Right atrium auricular region (tissue), 2 donors: ENCODE results near the gene C18orf32. TPM values are rescaled to one million over a fixed set of nuclear protein-coding genes. Genes with fewer than 3 reads are reported as not detected.

Experiments used
- DNase-seq: peaks from one replicate; pipeline ENCODE4 v3.0.0-alpha.2; 2019; ENCODE audit warnings: low spot score
- H3K27ac ChIP-seq, 2 donors: fragments of 200-600 bp; sonication (generic); 1 replicate in 1 of 2; 2 replicates in 1 of 2; pipeline ENCODE4 v1.5.1; 2016 to 2019
- H3K27me3 ChIP-seq, 2 donors: fragments of 200-600 bp; sonication (generic); one replicate each; pipeline versions ENCODE4 v1.5.1 to v1.6.0; 2017 to 2019
- H3K36me3 ChIP-seq: fragments of 200-600 bp; sonication (generic); one replicate; pipeline ENCODE4 v1.5.1; 2016
- H3K4me1 ChIP-seq, 2 donors: fragments of 200-600 bp; sonication (generic); one replicate each; pipeline versions ENCODE4 v1.5.1 to v1.6.0; 2017 to 2019
- H3K4me3 ChIP-seq, 2 donors: fragments of 200-600 bp; sonication (generic); 1 replicate in 1 of 2; 2 replicates in 1 of 2; pipeline ENCODE4 v1.5.1; 2017 to 2019; ENCODE audit warnings: mild to moderate bottlenecking in 1 of 2, moderate library complexity in 1 of 2
- H3K9me3 ChIP-seq, 2 donors: fragments of 200-600 bp; sonication (generic); one replicate each; pipeline ENCODE4 v1.5.1; 2019
- CTCF ChIP-seq, 2 donors: fragments of 200-600 bp; sonication (generic); IDR thresholded peaks; one replicate each; pipeline ENCODE4 v1.5.1; 2019; ENCODE audit warnings: antibody characterized with exemption in 2 of 2
- microRNA counts, 2 donors: library from miRNA; unstranded; fragments of <30 nt; microRNA quantifications; one replicate each; lab custom pipeline; 2016 to 2017
- total RNA-seq, 2 donors: library from RNA; depleted of rRNA; stranded (reverse); fragments of >200 nt; gene quantifications; one replicate each; pipeline ENCODE4 v1.1.0, GENCODE V29; 2016

The C18orf32 gene
- total RNA-seq, 2 donors from 2014 or later, result 36.0 to 59.9 TPM

GRCh38 chr18:49435170-49435569 is 51.9 kb downstream of the C18orf32 start:
- Histone ChIP-seq H3K9me3 (no peaks in the 10 kb centered on the region), H3K27me3 (no peaks in the 10 kb centered on the region), H3K4me3 (no peak overlapping the region), H3K27ac (no peak overlapping the region), H3K4me1 (no peaks in the 10 kb centered on the region), H3K36me3 (no peaks in the 10 kb centered on the region)
- no peak for TF ChIP-seq CTCF (IDR thresholded peaks at IDR 0.05)
- no peak for DNase-seq

GRCh38 chr18:49432602-49433001 is 54.4 kb downstream of the C18orf32 start:
- H3K4me3 ChIP-seq, result no peak overlapping the region
- H3K27me3 ChIP-seq, result no peaks in the 10 kb centered on the region
- H3K27ac ChIP-seq, result no peak overlapping the region
- no peaks in the 10 kb centered on the region for H3K4me1 ChIP-seq
- no peaks in the 10 kb centered on the region for H3K9me3 ChIP-seq
- TF ChIP-seq CTCF (IDR thresholded peaks at IDR 0.05), result no peak
- peaks cover 11% of the 10 kb centered on the region for H3K36me3 ChIP-seq
- DNase-seq, result no peak

GRCh38 chr18:49431165-49431962 is 55.7 kb downstream of the C18orf32 start:
- Histone ChIP-seq H3K27me3 (no peaks in the 10 kb centered on the region), H3K27ac (no peak overlapping the region), H3K9me3 (no peaks in the 10 kb centered on the region), H3K36me3 (peaks cover 11% of the 10 kb centered on the region), H3K4me3 (no peak overlapping the region), H3K4me1 (no peaks in the 10 kb centered on the region)
- TF ChIP-seq CTCF (IDR thresholded peaks at IDR 0.05), result no peak
- no peak for DNase-seq

MicroRNAs within 50 kb of the gene (microRNA counts, 767-probe panel; counts per million panel counts)
- microRNA hsa-miR-1539 (lab: Ali Mortazavi, UCI), result 0 to 1,139 counts per million in 2 donors

Other genes with a start within 250 kb of the C18orf32 start
- 10 to 100 TPM; 23.5 to 28.7 TPM for gene DYM, start 26.6 kb downstream of the C18orf32 start, total RNA-seq
- gene RPL17, start 5.2 kb upstream of the C18orf32 start, total RNA-seq, result 1,000 to 10,000 TPM in 1 of 2 donors, 100 to 1,000 TPM in 1; 655 to 1,304 TPM
- under 1 TPM; 0.51 to 0.93 TPM for gene LIPG, start 74.8 kb upstream of the C18orf32 start, total RNA-seq